ENCODE data around the gene MSH3.

GRCh38 chr5:80835128-80835527, 180.7 kb downstream of the MSH3 start:
- TF ChIP-seq CTCF (IDR thresholded peaks at IDR 0.05) = no peak
- no peak for TF ChIP-seq POLR2A (IDR thresholded peaks at IDR 0.05)

Measured in testis (tissue), 2 donors.